ENCODE data around the gene PHF13. TPM values are rescaled to one million over a fixed set of nuclear protein-coding genes. Genes with fewer than 3 reads are reported as not detected.

The PHF13 gene
- total and polyA plus RNA-seq, 9 of the 15 experiments (the other 6 are each of a cell fraction or from before 2014, with no cell fraction given), result 1.8 to 36.1 (median 11.7) TPM

DNA sequence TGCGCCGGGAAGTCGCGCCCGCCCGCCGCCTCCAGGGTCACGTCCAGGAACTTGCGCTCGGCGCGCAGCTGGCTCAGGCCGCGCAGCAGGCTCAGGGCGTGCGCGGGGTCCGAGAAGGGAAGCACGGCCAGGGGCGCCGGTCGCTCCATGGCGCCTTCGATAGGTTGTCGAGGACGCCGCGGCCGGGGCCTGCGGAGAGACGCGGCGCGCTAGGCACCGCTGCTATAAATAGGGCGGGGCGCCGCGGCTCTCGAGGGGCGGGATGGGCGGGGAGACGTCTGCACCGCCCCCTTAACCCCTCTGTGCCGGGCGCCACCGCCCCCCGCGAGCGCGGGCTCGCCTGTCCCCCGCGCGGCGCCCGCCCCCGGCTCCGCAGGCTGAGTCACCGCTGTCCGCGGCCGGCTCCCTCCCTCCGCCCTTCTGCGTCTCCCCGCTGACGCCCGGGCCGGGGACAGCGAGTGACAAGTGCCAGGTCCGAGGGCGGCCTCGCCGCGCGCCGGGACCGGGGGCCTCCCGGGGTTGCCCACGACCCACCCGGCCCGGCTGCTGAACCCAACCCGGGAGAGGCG lies 10.8 kb upstream of the PHF13 start, which contains the start of gene KLHL21 (continued):
- no peak for TF ChIP-seq KLF13 (tag; IDR thresholded peaks at IDR 0.05; ENCODE audit: borderline replicate concordance, low read depth)
- TF ChIP-seq RBM39 (optimal IDR thresholded peaks at IDR 0.05; ENCODE audit: low read depth, low read length), result no peak
- no peak for TF ChIP-seq ZBTB8A (IDR thresholded peaks at IDR 0.05; ENCODE audit: partially characterized antibody)
- TF ChIP-seq POLR2B (IDR thresholded peaks at IDR 0.05; ENCODE audit: low read depth, partially characterized antibody), result peak; percentile 36
- TF ChIP-seq HINFP (tag; conservative IDR thresholded peaks at IDR 0.05; ENCODE audit: low read depth), result no peak
- TF ChIP-seq RBM15 (IDR thresholded peaks at IDR 0.05; ENCODE audit: insufficient read depth, low read length), result no peak
- no peak for TF ChIP-seq SMC3 (conservative IDR thresholded peaks at IDR 0.05; ENCODE audit: insufficient read depth, low read depth, low read length)
- TF ChIP-seq AFF1 (IDR thresholded peaks at IDR 0.05; ENCODE audit: low read depth in 1 of 2, partially characterized antibody in 2 of 2), result no peak
- no peak for TF ChIP-seq STAT5A (IDR thresholded peaks at IDR 0.05; ENCODE audit: borderline replicate concordance, low read length)
- peak; percentile 68; the same call in 1 of the 2 replicates for TF ChIP-seq POLR2AphosphoS5 (IDR thresholded peaks at IDR 0.05; ENCODE audit: control insufficient read depth, insufficient read depth, low read depth, low read length)
- peak; percentile 54 for TF ChIP-seq SMAD1 (IDR thresholded peaks at IDR 0.05; ENCODE audit: low read depth, low read length, partially characterized antibody)
- TF ChIP-seq FOSL1 (tag; conservative IDR thresholded peaks at IDR 0.05), result peak; percentile 95
- TF ChIP-seq, protein P1, sequence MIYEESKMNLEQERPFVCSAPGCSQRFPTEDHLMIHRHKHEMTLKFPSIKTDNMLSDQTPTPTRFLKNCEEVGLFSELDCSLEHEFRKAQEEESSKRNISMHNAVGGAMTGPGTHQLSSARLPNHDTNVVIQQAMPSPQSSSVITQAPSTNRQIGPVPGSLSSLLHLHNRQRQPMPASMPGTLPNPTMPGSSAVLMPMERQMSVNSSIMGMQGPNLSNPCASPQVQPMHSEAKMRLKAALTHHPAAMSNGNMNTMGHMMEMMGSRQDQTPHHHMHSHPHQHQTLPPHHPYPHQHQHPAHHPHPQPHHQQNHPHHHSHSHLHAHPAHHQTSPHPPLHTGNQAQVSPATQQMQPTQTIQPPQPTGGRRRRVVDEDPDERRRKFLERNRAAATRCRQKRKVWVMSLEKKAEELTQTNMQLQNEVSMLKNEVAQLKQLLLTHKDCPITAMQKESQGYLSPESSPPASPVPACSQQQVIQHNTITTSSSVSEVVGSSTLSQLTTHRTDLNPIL (CRISPR knock-in tag; IDR thresholded peaks at IDR 0.05), result no peak
- no peak for TF ChIP-seq HMG20B (CRISPR knock-in tag; IDR thresholded peaks at IDR 0.05)
- TF ChIP-seq PTRF (tag; IDR thresholded peaks at IDR 0.05), result no peak
- TF ChIP-seq, protein P2, sequence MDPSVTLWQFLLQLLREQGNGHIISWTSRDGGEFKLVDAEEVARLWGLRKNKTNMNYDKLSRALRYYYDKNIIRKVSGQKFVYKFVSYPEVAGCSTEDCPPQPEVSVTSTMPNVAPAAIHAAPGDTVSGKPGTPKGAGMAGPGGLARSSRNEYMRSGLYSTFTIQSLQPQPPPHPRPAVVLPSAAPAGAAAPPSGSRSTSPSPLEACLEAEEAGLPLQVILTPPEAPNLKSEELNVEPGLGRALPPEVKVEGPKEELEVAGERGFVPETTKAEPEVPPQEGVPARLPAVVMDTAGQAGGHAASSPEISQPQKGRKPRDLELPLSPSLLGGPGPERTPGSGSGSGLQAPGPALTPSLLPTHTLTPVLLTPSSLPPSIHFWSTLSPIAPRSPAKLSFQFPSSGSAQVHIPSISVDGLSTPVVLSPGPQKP (CRISPR knock-in tag; IDR thresholded peaks at IDR 0.05), result no peak
- no peak for TF ChIP-seq SETDB1 (IDR thresholded peaks at IDR 0.05; ENCODE audit: low read length)
- TF ChIP-seq DMBX1 (CRISPR knock-in tag; IDR thresholded peaks at IDR 0.05; ENCODE audit: borderline replicate concordance), result no peak; the same call in 1 of the 2 replicates
- TF ChIP-seq MEF2D (tag; conservative IDR thresholded peaks at IDR 0.05; ENCODE audit: low read depth), result no peak

Data from K562 (cell line).